ENCODE measurements around the gene C6orf163.

The C6orf163 gene

GRCh38 chr6:87357479-87358196, 13.0 kb downstream of the C6orf163 start:
- DNase-seq (ENCODE audit: low spot score): no peak

- DNase-seq (ENCODE audit: low spot score): no peak
Observed at GRCh38 chr6:87364602-87365252, 20.1 kb downstream of the C6orf163 start.

DNA sequence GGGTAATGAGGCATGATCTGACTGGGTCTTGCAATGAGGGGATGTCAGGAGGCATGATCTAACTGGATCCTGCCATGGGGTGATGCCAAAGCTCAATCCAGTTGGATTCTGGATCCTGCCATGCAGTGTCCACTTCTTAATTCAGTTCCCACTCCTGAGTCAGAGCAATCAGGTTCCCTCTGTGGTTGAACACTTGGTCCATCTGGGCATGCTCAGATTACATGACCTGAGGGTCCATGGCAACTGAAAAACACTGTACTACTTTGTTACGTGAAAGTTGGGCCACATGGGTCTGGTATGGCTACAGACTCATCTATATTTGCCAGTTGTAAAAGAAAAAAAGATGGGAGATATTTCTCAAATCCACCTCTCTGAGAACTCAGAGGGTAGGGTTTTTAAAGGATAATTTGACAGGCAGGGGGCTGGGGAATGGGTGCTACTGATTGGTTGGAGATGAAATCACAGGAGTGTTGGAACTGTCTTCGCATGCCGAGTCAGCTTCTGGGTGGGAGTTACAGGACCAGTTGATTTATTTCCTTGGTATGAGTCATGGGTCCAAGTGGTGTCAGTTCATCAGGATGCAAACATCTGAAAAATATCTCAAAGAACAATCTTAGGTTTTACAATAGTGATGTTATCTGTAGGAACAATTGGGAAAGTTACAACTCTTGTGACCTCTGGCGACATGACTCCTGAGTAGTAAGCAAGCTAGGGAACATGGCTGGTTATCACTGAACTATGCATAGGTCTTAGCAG, 21.6 kb downstream of the C6orf163 start:
- DNase-seq (ENCODE audit: low spot score): peak; percentile 19

- DNase-seq (ENCODE audit: low spot score): no peak
Observed at GRCh38 chr6:87366899-87367298, 22.3 kb downstream of the C6orf163 start.

DNA sequence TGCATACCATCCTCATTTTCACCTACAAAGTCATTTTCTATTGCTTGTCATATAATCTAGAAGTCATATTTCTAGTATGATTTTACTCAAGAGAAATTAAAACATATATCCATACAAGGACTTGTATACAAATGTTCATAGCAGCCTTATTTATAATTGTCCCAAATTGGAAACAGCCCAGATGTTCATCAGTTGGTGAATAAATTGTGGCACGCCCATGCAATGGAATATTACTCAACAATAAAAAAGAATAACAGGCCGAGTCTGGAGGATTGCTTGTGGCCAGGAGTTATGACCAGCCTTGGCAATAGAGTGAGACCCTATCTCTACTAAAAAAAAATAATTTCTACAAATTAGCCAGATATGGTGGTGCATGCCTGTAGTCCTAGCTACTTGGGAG, 28.8 kb downstream of the C6orf163 start:
- no peak for DNase-seq (ENCODE audit: low spot score)

- no peak for DNase-seq (ENCODE audit: low spot score)
Observed at GRCh38 chr6:87375315-87375714, 30.7 kb downstream of the C6orf163 start.

DNA sequence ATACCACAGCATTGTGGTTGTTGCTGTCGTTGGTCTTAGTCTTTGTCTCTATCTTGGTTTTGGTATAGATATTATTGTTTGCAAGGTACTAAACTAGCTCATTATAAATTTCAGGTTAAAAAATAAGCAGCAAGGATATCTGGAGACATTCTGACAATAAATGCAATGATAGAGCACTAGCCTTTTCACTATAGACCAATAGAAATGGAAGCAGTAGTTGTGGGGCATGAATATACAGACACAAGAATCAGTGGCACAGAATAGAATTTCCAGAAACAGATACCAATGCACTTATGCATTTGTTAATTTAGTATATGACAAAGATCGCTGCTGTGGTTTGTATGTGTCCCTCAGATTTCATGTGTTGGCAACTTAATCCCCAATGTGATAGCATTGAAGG, 32.0 kb downstream of the C6orf163 start:
- DNase-seq (ENCODE audit: low spot score): no peak

GRCh38 chr6:87378947-87379346, 34.3 kb downstream of the C6orf163 start:
- no peak for DNase-seq (ENCODE audit: low spot score)

- DNase-seq (ENCODE audit: low spot score): no peak
Observed at GRCh38 chr6:87382861-87383260, 38.2 kb downstream of the C6orf163 start.

GRCh38 chr6:87384038-87384437, 39.4 kb downstream of the C6orf163 start:
- DNase-seq (ENCODE audit: low spot score): no peak

GRCh38 chr6:87384449-87384848, 39.8 kb downstream of the C6orf163 start:
- no peak for DNase-seq (ENCODE audit: low spot score)

- peak; percentile 40 for DNase-seq (ENCODE audit: low spot score)
Observed at GRCh38 chr6:87391334-87391733, 46.7 kb downstream of the C6orf163 start.

DNA sequence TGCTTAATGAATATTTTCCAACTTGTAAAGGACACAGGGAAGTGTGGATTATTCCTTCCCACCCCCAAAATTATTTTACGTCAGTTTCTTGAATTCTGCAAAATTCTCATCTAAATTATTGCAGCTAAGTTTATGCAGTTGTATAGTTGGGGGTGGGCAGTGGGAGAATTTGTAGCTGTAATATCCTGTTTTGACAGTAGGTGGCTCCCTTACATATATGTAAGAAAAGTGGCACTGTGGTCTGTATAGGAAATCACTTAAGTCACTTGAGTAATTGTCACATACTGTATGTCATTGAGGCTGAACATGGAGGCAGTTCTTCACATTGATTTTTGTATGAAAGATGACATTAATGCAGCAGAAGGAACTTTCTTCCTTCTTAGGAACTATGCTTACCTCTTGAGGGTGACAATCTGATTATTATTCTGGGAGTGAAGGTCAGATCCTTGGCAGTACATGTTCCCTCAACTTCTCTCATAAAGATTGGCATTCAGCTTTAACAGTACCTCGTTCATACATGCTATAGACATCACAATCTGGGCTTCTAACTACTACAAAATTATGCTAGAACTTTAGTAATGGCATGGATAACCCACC, 48.5 kb downstream of the C6orf163 start:
- peak; percentile 68 for DNase-seq (ENCODE audit: low spot score)

- DNase-seq (ENCODE audit: low spot score): no peak
Observed at GRCh38 chr6:87395431-87395830, 50.8 kb downstream of the C6orf163 start.

GRCh38 chr6:87396595-87397392, 52.2 kb downstream of the C6orf163 start:
- DNase-seq (ENCODE audit: low spot score): no peak

- DNase-seq (ENCODE audit: low spot score): no peak
Observed at GRCh38 chr6:87397656-87398055, 53.0 kb downstream of the C6orf163 start.

DNA sequence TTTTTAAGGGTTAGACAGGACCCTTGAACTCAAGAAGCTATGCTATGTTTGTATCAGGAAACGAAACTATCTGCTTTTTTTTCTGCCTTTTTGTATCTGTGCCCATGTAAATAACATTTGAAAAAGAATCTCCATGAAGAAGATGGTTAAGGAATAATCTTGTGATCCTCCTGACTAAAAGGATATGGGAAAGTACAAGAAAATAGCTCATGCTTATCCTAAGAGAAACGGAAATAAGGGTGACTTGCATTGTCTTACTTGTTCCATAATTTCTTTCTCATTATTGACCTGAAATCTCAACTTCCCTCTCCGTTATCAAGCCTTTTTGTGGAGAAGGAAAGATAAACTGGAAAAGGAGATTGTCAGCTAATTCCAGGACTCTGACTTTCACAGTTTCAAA, 57.2 kb downstream of the C6orf163 start:
- no peak for DNase-seq (ENCODE audit: low spot score)

- DNase-seq (ENCODE audit: low spot score): peak; percentile 55
Observed at GRCh38 chr6:87407561-87407900, 62.9 kb downstream of the C6orf163 start.

GRCh38 chr6:87407901-87408720, 63.5 kb downstream of the C6orf163 start, which contains the start of gene CFAP206:
Gene CFAP206 (plus strand): TSS chr6:87407972. CDS start chr6:87409840, 1,868 bp downstream.
- DNase-seq (ENCODE audit: low spot score): peak; percentile 92

DNA sequence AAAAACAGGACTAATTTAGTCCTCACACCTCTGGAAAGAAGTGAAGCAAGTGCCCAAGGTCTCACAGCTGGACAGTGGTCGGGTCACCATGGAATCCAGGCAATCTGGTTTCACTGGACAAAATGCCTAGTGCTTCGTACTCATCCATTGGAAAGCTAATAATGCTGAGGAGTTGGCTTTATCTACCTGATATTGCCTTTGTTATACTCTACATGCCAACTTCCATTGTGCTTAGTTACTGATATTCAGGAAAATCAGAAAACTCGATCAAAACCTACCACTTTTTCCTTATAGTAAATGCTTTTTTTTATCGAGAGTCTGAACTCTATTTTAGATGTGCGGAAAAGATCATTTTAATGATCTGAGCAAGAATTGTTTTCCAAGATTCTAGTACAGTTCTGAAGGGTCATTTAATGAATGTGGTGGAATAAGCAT, 64.1 kb downstream of the C6orf163 start:
- no peak for DNase-seq (ENCODE audit: low spot score)

All from kidney tubule cell (primary cell).